ENCODE measurements around the gene KIAA0513.

GRCh38 chr16:85129876-85130704 lies 102.5 kb downstream of the KIAA0513 start:
- TF ChIP-seq POLR2AphosphoS5 (IDR thresholded peaks at IDR 0.05; ENCODE audit: insufficient read depth, low read depth, low read length), result no peak
- no peak for TF ChIP-seq MAX (IDR thresholded peaks at IDR 0.05; ENCODE audit: insufficient read depth, insufficient read length)
- TF ChIP-seq POLR2A (IDR thresholded peaks at IDR 0.05; ENCODE audit: low read depth, low read length), result no peak
- no peak for TF ChIP-seq CTCF (IDR thresholded peaks at IDR 0.05; ENCODE audit: extremely low read depth in 1 of 2, insufficient read depth in 1 of 2, low read depth in 1 of 2, low read length in 2 of 2)
- TF ChIP-seq EZH2 (IDR thresholded peaks at IDR 0.05; ENCODE audit: borderline replicate concordance, low read depth, low read length, severe bottlenecking), result no peak
- no peak for TF ChIP-seq MYC (IDR thresholded peaks at IDR 0.05; ENCODE audit: low read depth, low read length)
- TF ChIP-seq JUN (IDR thresholded peaks at IDR 0.05; ENCODE audit: borderline replicate concordance, insufficient read depth, insufficient read length, low read depth), result no peak
- TF ChIP-seq GATA2 (IDR thresholded peaks at IDR 0.05; ENCODE audit: insufficient read depth, insufficient read length, low read depth, low read length), result no peak

Data from endothelial cell of umbilical vein (primary cell).